Measurements from ENCODE around the gene EFEMP2. TPM values are rescaled to one million over a fixed set of nuclear protein-coding genes. Genes with fewer than 3 reads are reported as not detected.

The EFEMP2 gene
- total RNA-seq, 2 experiments from 2014 or later: 15.3 to 20.0 TPM

- H3K4me1 Mint-ChIP-seq: peaks cover 39% of the 10 kb centered on the region
Measured at GRCh38 chr11:65886826-65887722, 14.5 kb upstream of the EFEMP2 start.

GRCh38 chr11:65885808-65886536 lies 13.4 kb upstream of the EFEMP2 start:
- H3K27me3 Mint-ChIP-seq: no peaks in the 10 kb centered on the region
- POLR2A ChIA-PET: interaction anchor here (0.7 to 12.3 kb wide), 13 partner anchors 8 to 171 kb away, joined by 3 to 304 read pairs (median 4); partner anchors contain the start of genes CFL1, MUS81 and SART1
- no peaks in the 10 kb centered on the region for H3K9me3 Mint-ChIP-seq
- DNase-seq (no peak), ATAC-seq (ENCODE audit: low read depth) (no peak)
- H3K4me3 Mint-ChIP-seq: no peak overlapping the region
- H3K36me3 Mint-ChIP-seq: peaks cover 12% of the 10 kb centered on the region
- peaks cover 45% of the 10 kb centered on the region for H3K4me1 Mint-ChIP-seq
- no peak overlapping the region for H3K27ac Mint-ChIP-seq

More at GRCh38 chr11:65886826-65887722, 14.5 kb upstream of the EFEMP2 start:
- Mint-ChIP-seq H3K36me3 (peaks cover 10% of the 10 kb centered on the region), H3K4me3 (peak overlapping the region; percentile 88), H3K9me3 (no peaks in the 10 kb centered on the region), H3K27ac (peak overlapping the region; percentile 99), H3K27me3 (no peaks in the 10 kb centered on the region)
- DNase-seq (no peak), ATAC-seq (ENCODE audit: low read depth) (no peak)
- POLR2A ChIA-PET: interaction anchor here (0.7 to 12.3 kb wide), 9 partner anchors 8 to 84 kb away, joined by 3 to 304 read pairs (median 31); partner anchors contain the start of genes CFL1, FOSL1 and MUS81

GRCh38 chr11:65885231-65885630 lies 12.6 kb upstream of the EFEMP2 start:
- POLR2A ChIA-PET: interaction anchor here (0.7 to 12.3 kb wide), 20 partner anchors 9 to 170 kb away, joined by 3 to 304 read pairs (median 4); partner anchors contain the start of genes CFL1, FOSL1, MUS81 and SART1
- peaks cover 16% of the 10 kb centered on the region for H3K36me3 Mint-ChIP-seq
- H3K9me3 Mint-ChIP-seq: no peaks in the 10 kb centered on the region
- peak overlapping the region; percentile 69 for H3K27ac Mint-ChIP-seq
- ATAC-seq (ENCODE audit: low read depth) (no peak), DNase-seq (no peak)
- H3K4me3 Mint-ChIP-seq: no peak overlapping the region
- H3K27me3 Mint-ChIP-seq: no peaks in the 10 kb centered on the region
- peaks cover 51% of the 10 kb centered on the region for H3K4me1 Mint-ChIP-seq

- Mint-ChIP-seq H3K9me3 (no peaks in the 10 kb centered on the region), H3K4me1 (peaks cover 50% of the 10 kb centered on the region), H3K27me3 (no peaks in the 10 kb centered on the region), H3K27ac (peak overlapping the region; percentile 69), H3K36me3 (peaks cover 16% of the 10 kb centered on the region), H3K4me3 (peak overlapping the region; percentile 19)
- ATAC-seq (ENCODE audit: low read depth) (peak; percentile 33), DNase-seq (peak; percentile 89)
- POLR2A ChIA-PET: interaction anchor here (0.8 to 12.3 kb wide), 19 partner anchors 9 to 170 kb away, joined by 3 to 304 read pairs (median 6); partner anchors contain the start of genes BANF1, CFL1, EIF1AD and FOSL1
Measured at GRCh38 chr11:65884716-65885092, 12.1 kb upstream of the EFEMP2 start.

- H3K36me3 Mint-ChIP-seq: peaks cover 16% of the 10 kb centered on the region
- POLR2A ChIA-PET: interaction anchor here (0.9 to 12.3 kb wide), 16 partner anchors 10 to 118 kb away, joined by 3 to 304 read pairs (median 6); partner anchors contain the start of genes BANF1, CFL1, EIF1AD and FOSL1
- no peak for DNase-seq
- peak overlapping the region; percentile 69 for H3K27ac Mint-ChIP-seq
- no peak for ATAC-seq (ENCODE audit: low read depth)
- H3K9me3 Mint-ChIP-seq: no peaks in the 10 kb centered on the region
- H3K4me1 Mint-ChIP-seq: peaks cover 50% of the 10 kb centered on the region
- H3K27me3 Mint-ChIP-seq: no peaks in the 10 kb centered on the region
- no peak overlapping the region for H3K4me3 Mint-ChIP-seq
Measured at GRCh38 chr11:65883786-65884715, 11.5 kb upstream of the EFEMP2 start.

- POLR2A ChIA-PET: interaction anchor here (1.6 to 12.3 kb wide), 4 partner anchors 9 to 31 kb away, joined by 8 to 304 read pairs (median 14); partner anchors contain the start of genes CFL1 and MUS81
- peaks cover 15% of the 10 kb centered on the region for H3K36me3 Mint-ChIP-seq
- H3K27ac Mint-ChIP-seq: peak overlapping the region; percentile 80
- peaks cover 53% of the 10 kb centered on the region for H3K4me1 Mint-ChIP-seq
- ATAC-seq (ENCODE audit: low read depth): no peak
- H3K4me3 Mint-ChIP-seq: no peak overlapping the region
- no peaks in the 10 kb centered on the region for H3K27me3 Mint-ChIP-seq
- no peak for DNase-seq
- no peaks in the 10 kb centered on the region for H3K9me3 Mint-ChIP-seq
Measured at GRCh38 chr11:65883058-65883761, 10.6 kb upstream of the EFEMP2 start.

GRCh38 chr11:65882120-65883057 lies 9.8 kb upstream of the EFEMP2 start:
- no peak overlapping the region for H3K4me3 Mint-ChIP-seq
- peaks cover 57% of the 10 kb centered on the region for H3K4me1 Mint-ChIP-seq

GRCh38 chr11:65880844-65881421 lies 8.3 kb upstream of the EFEMP2 start:
- H3K27me3 Mint-ChIP-seq: no peaks in the 10 kb centered on the region
- H3K27ac Mint-ChIP-seq: peak overlapping the region; percentile 92
- H3K4me3 Mint-ChIP-seq: peak overlapping the region; percentile 87
- no peak for DNase-seq
- peaks cover 9% of the 10 kb centered on the region for H3K36me3 Mint-ChIP-seq
- peaks cover 56% of the 10 kb centered on the region for H3K4me1 Mint-ChIP-seq
- no peaks in the 10 kb centered on the region for H3K9me3 Mint-ChIP-seq
- POLR2A ChIA-PET: interaction anchor here (0.6 to 5.9 kb wide), 8 partner anchors 9 to 51 kb away, joined by 3 to 70 read pairs (median 6); partner anchors contain the start of genes CCDC85B, CFL1, FIBP and MUS81
- peak; percentile 25 for ATAC-seq (ENCODE audit: low read depth)

More at GRCh38 chr11:65882120-65883057, 9.8 kb upstream of the EFEMP2 start:
- DNase-seq (no peak), ATAC-seq (ENCODE audit: low read depth) (no peak)
- H3K36me3 Mint-ChIP-seq: peaks cover 14% of the 10 kb centered on the region
- no peaks in the 10 kb centered on the region for H3K27me3 Mint-ChIP-seq
- POLR2A ChIA-PET: interaction anchor here (0.5 to 5.9 kb wide), 6 partner anchors 8 to 171 kb away, joined by 3 to 70 read pairs (median 8); partner anchors contain the start of genes CCDC85B, CFL1, FIBP and MUS81
- H3K27ac Mint-ChIP-seq: peak overlapping the region; percentile 92
- H3K9me3 Mint-ChIP-seq: no peaks in the 10 kb centered on the region

- Mint-ChIP-seq H3K27ac (peak overlapping the region; percentile 92), H3K27me3 (no peaks in the 10 kb centered on the region), H3K4me3 (peak overlapping the region; percentile 87), H3K36me3 (peaks cover 6% of the 10 kb centered on the region), H3K9me3 (no peaks in the 10 kb centered on the region), H3K4me1 (peaks cover 55% of the 10 kb centered on the region)
- POLR2A ChIA-PET: interaction anchor here (1.1 to 5.9 kb wide), 7 partner anchors 9 to 52 kb away, joined by 3 to 70 read pairs (median 8); partner anchors contain the start of genes CCDC85B, CFL1, FIBP and MUS81
- ATAC-seq (ENCODE audit: low read depth): no peak
- DNase-seq: no peak
Measured at GRCh38 chr11:65880027-65880426, 7.4 kb upstream of the EFEMP2 start.

GRCh38 chr11:65879617-65880016 lies 7.0 kb upstream of the EFEMP2 start, which contains the start of gene CTSW:
Gene CTSW, plus strand, starts transcription at chr11:65879837. Its CDS starts 18 bp downstream, at chr11:65879855.
- H3K27me3 Mint-ChIP-seq: no peaks in the 10 kb centered on the region
- peak within 1 kb of the TSS; percentile 87 for H3K4me3 Mint-ChIP-seq
- H3K27ac Mint-ChIP-seq: peak within 1 kb of the TSS; percentile 92
- H3K36me3 Mint-ChIP-seq: peaks cover 6% of the 10 kb centered on the region
- peaks cover 54% of the 10 kb centered on the region for H3K4me1 Mint-ChIP-seq
- peak; percentile 60 for ATAC-seq (ENCODE audit: low read depth)
- H3K9me3 Mint-ChIP-seq: no peaks in the 10 kb centered on the region
- POLR2A ChIA-PET: interaction anchor here (0.9 to 5.9 kb wide), 8 partner anchors 8 to 53 kb away, joined by 3 to 70 read pairs (median 7); partner anchors contain the start of genes CCDC85B, CFL1, FIBP and MUS81
- peak; percentile 66 for DNase-seq

All from activated naive CD8-positive, alpha-beta T cell treated with anti-CD3 and anti-CD28 coated beads, Interleukin-2, amount 10 ng/mL, durations not matched to agents 7 days and 5 days (primary cell).